Hematopoietic multipotent progenitor cell treated with erythropoietin and hydrocortisone succinate and interleukin-3 and kit ligand, for 6 days (in vitro differentiated cells): ENCODE measurements around the gene SCIN.
A peak's percentile ranks its signal among the peaks of the same experiment; 100 is the strongest.
"Not testable (repeated sequence)": the region's sequence is repeated elsewhere in the genome, so short reads cannot be mapped to it uniquely, and the experiment has no call there.

Experiments
- DNase-seq: peaks from one replicate; pipeline ENCODE4 v3.0.0-alpha.2; 2015

SCIN gene

DNA sequence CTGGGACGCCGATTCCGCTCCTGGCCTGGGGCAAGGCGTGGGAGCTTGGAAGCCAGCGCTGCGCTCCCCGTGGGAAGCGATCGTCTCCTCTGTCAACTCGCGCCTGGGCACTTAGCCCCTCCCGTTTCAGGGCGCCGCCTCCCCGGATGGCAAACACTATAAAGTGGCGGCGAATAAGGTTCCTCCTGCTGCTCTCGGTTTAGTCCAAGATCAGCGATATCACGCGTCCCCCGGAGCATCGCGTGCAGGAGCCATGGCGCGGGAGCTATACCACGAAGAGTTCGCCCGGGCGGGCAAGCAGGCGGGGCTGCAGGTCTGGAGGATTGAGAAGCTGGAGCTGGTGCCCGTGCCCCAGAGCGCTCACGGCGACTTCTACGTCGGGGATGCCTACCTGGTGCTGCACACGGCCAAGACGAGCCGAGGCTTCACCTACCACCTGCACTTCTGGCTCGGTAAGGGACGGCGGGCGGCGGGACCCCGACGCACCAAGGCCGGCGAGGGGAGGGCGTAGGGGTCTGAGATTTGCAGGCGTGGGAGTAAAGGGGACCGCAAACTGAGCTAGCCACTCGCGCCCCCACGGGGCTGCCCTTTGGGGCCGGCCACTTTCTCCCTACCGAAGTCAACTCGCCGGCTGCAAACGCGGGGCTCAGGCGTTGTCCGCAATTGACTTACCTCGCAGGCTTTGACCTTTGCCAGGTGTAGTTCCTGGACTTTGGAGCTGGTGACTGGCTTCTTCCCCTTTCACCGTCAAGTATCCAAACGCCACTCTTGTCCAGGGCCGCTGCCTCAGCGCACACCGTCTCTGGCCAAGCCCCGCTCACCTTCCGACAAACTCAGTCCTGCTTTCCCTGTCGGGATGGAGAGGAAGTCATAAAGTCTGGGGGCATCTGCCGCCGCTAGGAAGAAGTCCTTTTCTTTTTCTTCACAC is at the start of gene SCIN:
Gene SCIN, plus strand, starts transcription at position 187 of the 928 bp plus-strand sequence. Its CDS starts 67 bp downstream, at position 254.
- peak; percentile 65 for DNase-seq

GRCh38 chr7:12524794-12525386 is 45.6 kb upstream of the SCIN start:
- peak; percentile 77 for DNase-seq

- not testable (repeated sequence) for DNase-seq
Observed at GRCh38 chr7:12526693-12527092, 43.8 kb upstream of the SCIN start.

DNA sequence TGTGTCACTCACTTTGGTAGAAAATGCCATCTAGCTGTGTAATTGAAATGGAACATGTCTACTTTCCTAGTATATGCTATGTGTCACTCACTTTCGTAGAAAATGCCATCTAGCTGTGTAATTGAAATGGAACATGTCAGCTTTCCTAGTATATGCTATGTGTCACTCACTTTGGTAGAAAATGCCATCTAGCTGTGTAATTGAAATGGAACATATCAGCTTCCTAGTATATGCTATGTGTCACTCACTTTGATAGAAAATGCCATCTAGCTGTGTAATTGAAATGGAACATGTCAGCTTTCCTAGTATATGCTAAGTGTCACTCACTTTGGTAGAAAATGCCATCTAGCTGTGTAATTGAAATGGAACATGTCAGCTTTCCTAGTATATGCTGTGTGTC is 42.9 kb upstream of the SCIN start:
- DNase-seq: not testable (repeated sequence)

DNA sequence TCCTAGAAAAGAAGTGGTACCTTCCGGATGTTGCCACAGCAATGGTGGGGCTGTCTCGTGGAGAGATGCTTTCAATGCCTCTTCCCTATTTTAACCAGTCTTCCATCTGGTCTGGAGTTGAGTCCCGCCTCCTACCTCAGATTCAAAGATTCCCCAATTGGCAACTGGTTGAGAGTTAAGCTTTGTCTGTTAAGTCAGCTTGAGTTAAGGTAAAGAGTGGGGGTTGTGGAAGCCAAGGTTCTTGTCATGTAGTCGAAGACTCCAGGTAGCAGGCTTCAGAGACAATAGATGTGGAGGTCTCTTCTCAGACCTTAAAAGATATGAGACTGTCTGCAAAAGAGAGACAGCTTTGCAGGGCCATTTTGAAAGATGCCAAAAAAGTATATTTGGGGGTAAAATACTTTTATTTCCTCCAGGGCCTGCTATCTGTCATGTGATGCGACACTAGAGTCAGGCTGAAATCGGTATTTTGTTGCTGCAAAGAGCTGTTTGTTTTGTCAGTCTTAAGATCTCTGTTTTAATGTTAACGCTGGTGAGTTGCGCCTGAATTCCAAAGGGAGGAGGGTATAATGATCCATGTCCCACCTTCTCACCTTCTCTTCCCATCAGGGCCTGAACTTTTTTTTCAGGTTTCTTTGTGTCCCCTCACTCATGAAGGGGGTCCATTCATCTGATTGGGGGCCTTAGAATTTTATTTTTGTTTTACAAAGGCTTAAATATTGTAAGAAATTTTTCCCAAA is 40.4 kb upstream of the SCIN start:
- no peak for DNase-seq

DNA sequence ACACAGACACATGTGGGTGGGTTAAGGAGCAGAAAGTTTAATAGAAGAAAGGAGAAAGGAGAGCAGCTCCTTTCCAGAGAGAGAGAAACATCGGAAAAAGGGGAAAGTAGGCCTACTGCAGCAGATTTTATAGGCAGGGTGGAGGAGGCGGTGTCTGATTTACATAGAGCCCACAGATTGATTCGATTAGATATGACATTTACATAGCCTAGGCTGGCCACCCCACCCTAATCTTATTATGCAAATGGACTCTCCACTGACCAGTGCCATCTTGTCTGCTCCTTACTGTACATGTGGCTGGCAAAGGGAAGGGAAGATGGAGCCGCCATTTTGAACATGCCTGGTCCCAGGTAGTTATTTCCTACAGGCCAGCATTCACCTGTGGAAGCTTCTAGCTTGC is 38.7 kb upstream of the SCIN start:
- no peak for DNase-seq

DNA sequence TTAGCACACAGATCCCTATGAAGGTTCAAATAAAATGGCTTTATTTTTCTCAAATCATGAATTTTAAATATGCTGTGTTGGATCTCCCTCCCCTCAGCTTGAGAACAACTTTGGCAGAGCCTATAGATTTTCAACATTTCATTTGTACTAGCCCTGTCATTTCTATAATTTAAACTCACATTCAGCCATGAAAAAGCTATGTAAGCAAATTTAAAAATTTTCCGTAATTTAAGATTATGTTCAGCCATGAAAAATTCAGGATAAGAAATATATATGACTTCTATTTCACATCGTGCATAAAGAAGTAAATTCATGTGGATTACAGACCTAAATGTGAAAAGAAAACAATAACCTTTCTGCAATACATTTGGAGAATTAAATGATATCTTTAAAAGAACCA is 36.5 kb upstream of the SCIN start:
- no peak for DNase-seq

DNA sequence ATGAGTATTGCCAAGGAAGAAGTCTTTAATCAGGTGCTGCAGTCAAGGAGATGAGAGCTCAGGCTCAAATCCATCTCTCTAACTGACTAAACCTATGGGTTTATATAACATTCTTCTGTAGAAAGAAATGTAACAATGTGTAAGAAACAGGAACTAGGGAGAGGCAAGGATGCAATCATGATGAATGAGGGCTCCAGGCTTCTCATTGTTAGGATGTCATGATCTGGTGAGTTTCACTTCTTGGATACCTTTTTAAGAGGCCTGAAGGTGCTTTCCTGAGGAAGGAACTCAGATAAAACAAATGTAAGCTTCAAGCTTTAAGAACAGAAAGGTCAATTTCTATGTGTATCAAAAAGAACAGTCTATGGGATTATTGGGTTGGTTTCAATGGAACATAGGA is 30.8 kb upstream of the SCIN start:
- DNase-seq: no peak

DNA sequence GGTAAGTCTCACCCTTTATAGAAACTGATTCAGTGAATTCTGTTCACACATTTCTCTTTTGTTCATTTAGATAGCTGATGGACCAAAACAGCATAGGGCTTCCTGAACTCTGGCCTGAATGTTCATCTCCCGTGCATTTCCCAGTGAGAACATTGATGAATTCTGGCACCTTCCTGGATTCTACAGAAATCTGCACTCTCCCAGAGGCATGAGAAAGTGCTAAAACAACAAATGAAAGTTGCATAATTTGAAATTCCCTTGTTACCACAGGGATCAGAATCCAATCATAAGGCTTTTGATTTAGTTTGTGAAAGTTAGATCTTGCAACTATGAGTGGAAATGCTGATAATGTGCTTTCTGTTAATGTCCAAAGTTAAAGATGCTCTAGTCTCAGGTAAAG is 29.7 kb upstream of the SCIN start:
- DNase-seq: no peak

GRCh38 chr7:12543586-12543985 is 26.9 kb upstream of the SCIN start:
- no peak for DNase-seq

DNA sequence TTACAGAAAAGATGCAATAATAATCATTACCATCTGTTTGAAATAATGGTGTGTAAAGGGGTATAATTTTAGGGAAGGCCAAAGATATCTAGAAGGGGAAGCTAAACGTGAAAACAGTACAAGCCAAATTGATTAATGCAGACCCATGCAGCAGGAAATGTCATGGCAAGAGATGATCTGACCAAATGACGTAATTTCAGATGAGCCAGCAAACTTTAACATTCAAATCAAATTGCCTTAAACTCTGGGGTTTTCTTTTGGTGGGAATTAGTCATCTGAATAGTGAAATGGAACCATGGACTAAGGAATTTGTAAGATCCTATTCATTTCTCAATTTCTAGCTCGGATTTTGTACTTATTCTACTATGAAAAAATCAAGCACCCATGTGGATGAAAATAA is 21.4 kb upstream of the SCIN start:
- peak; percentile 13 for DNase-seq

- DNase-seq: no peak
Observed at GRCh38 chr7:12550956-12551355, 19.6 kb upstream of the SCIN start.

GRCh38 chr7:12552876-12553275 is 17.6 kb upstream of the SCIN start:
- no peak for DNase-seq

GRCh38 chr7:12553416-12553815 is 17.1 kb upstream of the SCIN start:
- peak; percentile 65 for DNase-seq

DNA sequence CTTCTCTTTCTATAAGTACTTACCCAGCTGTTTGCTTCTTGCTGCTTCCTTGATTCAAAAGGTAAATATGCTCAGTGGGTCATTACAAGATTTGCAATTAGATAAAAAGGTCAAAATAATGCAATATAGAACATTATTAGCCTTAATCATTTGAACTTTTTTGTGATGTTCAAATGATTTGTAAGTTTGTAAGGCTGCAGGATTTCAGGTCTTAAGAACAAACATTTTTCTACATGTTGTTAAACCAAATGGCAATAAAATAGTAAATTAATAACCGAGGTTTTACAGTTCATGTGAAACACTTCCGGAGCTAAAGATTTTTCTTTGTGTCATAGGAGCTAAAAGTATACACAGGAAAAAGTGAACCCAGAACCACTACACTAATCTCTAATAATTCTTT is 16.2 kb upstream of the SCIN start:
- no peak for DNase-seq

DNA sequence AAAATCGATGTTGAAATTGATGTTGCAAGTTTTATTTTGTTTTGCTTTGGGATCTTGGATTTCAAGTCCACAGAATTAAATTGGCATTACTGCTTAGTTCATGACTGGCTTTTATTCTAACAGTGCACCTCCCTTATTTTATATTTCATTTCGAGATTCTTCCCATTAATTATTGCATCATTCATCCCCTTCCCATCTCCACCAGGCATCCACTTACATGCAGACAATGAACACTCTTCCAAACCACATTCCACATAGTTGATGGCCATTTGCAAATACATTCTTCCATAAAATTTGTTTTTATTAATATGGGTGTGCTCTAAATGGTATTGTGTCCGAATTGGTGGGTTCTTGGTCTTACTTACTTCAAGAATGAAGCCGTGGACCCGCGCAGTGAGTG is 15.6 kb upstream of the SCIN start:
- no peak for DNase-seq

DNA sequence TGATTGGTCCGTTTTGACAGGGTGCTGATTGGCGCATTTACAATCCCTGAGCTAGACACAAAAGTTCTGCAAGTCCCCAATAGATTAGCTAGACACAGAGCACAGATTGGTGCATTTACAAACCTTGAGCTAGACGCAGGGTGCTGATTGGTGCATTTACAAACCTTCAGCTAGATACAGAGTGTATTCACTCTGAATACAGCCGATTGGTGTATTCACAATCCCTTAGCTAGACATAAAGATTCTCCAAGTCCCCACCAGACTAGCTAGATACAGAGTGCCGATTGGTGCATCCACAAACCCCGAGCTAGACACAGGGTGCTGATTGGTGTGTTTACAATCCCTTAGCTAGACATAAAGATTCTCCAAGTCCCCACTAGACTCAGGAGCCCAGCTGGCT is 14.8 kb upstream of the SCIN start:
- not testable (repeated sequence) for DNase-seq

DNA sequence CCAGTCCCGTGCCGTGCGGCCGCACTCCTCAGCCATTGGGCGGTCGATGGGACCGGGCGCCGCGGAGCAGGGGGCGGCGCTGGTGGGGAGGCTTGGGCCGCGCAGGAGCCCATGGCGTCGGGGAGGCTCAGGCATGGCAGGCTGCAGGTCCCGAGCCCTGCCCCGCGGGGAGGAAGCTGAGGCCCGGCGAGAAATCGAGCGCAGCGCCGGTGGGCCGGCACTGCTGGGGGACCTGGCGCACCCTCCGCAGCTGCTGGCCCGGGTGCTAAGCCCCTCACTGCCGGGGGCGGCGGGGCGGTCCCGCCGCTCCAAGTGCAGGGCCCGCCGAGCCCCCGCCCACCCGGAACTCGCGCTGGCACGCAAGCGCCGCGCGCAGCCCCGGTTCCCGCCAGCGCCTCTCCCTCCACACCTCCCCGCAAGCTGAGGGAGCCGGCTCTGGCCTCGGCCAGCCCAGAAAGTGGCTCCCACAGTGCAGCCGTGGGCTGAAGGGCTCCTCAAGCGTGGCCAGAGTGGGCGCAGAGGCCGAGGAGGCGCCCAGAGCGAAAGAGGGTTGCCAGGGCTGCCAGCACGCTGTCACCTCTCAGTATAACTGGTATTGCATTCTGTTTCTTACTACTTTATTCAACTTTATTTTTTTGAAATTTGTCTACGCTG is 14.3 kb upstream of the SCIN start:
- DNase-seq: not testable (repeated sequence)

GRCh38 chr7:12557282-12557681 is 13.2 kb upstream of the SCIN start:
- peak; percentile 4 for DNase-seq

- no peak for DNase-seq
Observed at GRCh38 chr7:12564996-12565764, 5.3 kb upstream of the SCIN start.

DNA sequence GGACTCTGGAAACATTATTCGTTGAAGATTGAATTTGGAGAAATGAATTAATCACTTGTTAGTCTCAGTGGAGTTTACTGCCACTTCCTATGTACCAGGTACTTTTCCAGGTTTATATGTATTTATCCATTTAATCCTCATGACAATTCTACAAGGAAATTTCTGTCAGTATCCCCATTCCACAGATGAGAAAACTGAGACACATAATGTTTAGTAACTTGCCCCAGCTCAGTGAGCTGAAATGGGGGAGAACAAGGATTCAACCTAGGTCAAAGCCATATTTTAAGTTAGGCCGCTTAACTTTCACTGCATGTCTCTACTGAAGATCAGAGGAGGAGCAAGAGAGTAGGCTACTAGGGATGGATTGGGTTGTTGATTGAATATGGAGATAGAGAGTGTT is 4.6 kb upstream of the SCIN start:
- DNase-seq: no peak

GRCh38 chr7:12567015-12567414 is 3.5 kb upstream of the SCIN start:
- DNase-seq: no peak
